Mesothelial cell of epicardium (in vitro differentiated cells): ENCODE data around the gene CPEB4. TPM values are rescaled to one million over a fixed set of nuclear protein-coding genes. Genes with fewer than 3 reads are reported as not detected.

Experiments used
- DNase-seq, 2 experiments: peaks; one replicate each; pipeline ENCODE4 v3.0.0; 2021; ENCODE audit warnings: low spot score in 2 of 2; ENCODE audit not compliant: unreplicated experiment in 2 of 2
- H3K27ac Mint-ChIP-seq: 2 replicates; pipeline ENCODE4 v1.8.0; 2021; ENCODE audit warnings: mixed read lengths
- H3K27me3 Mint-ChIP-seq: 2 replicates; pipeline ENCODE4 v1.8.0; 2021; ENCODE audit warnings: low read depth, mixed read lengths
- H3K36me3 Mint-ChIP-seq: 2 replicates; pipeline ENCODE4 v1.8.0; 2021; ENCODE audit warnings: mixed read lengths
- H3K4me1 Mint-ChIP-seq: 2 replicates; pipeline ENCODE4 v1.8.0; 2021; ENCODE audit warnings: mixed read lengths
- H3K4me3 Mint-ChIP-seq: 2 replicates; pipeline ENCODE4 v1.8.0; 2021; ENCODE audit warnings: mild to moderate bottlenecking, moderate library complexity, mixed read lengths
- H3K9me3 Mint-ChIP-seq: 2 replicates; pipeline ENCODE4 v1.8.0; 2021; ENCODE audit warnings: mixed read lengths
- total RNA-seq: library from RNA; stranded (reverse); gene quantifications from 3 replicates; pipeline ENCODE4 v1.2.1, GENCODE V29; 2021
- TF ChIP-seq, protein P1 (sequence below): fragments of 200-600 bp; sonication (generic); IDR thresholded peaks from one replicate; pipeline ENCODE4 v1.5.0; 2021; ENCODE audit warnings: antibody characterized with exemption; ENCODE audit not compliant: unreplicated experiment

CPEB4 gene
- total RNA-seq, 1 donor from 2014 or later = 15.3 TPM

DNA sequence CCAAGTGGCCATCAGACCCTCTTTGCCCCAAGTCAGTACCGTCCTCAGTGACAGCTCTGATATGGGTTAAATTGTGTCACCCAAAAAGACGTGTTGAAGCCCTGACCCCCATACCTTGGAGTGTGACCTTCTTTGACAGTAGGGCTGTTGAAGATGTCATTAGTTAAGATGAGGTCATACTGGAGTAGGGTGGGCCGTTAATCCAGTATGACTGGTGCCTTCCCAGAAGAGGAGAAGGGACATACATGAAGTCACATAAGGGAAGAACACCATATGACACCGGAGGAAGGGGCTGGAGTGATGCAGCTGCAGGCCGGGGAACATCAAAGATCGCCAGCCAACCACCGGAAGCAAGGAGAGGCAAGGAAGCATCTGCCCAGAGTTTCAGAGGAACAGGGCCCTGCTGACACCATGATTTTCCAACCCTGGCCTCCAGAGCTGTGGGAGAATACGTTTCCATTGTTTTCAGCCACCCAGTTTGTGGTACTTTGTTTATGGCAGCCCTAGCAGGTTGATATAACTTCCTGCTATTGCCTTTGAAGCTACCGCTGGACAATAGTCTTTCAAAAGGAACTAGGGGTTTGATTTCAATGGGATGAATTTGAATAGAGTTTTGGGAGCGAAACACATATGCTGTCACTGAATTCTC lies 36.4 kb upstream of the CPEB4 start:
- Mint-ChIP-seq H3K27ac (no peak overlapping the region), H3K9me3 (peaks cover 11% of the 10 kb centered on the region), H3K4me1 (peaks cover 22% of the 10 kb centered on the region), H3K36me3 (no peaks in the 10 kb centered on the region), H3K27me3 (no peaks in the 10 kb centered on the region), H3K4me3 (no peak overlapping the region)
- DNase-seq = no peak
- TF ChIP-seq, protein P1, sequence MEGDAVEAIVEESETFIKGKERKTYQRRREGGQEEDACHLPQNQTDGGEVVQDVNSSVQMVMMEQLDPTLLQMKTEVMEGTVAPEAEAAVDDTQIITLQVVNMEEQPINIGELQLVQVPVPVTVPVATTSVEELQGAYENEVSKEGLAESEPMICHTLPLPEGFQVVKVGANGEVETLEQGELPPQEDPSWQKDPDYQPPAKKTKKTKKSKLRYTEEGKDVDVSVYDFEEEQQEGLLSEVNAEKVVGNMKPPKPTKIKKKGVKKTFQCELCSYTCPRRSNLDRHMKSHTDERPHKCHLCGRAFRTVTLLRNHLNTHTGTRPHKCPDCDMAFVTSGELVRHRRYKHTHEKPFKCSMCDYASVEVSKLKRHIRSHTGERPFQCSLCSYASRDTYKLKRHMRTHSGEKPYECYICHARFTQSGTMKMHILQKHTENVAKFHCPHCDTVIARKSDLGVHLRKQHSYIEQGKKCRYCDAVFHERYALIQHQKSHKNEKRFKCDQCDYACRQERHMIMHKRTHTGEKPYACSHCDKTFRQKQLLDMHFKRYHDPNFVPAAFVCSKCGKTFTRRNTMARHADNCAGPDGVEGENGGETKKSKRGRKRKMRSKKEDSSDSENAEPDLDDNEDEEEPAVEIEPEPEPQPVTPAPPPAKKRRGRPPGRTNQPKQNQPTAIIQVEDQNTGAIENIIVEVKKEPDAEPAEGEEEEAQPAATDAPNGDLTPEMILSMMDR = no peak

- no peak overlapping the region for H3K27ac Mint-ChIP-seq
- no peaks in the 10 kb centered on the region for H3K36me3 Mint-ChIP-seq
- no peak overlapping the region for H3K4me3 Mint-ChIP-seq
- H3K9me3 Mint-ChIP-seq = peaks cover 8% of the 10 kb centered on the region
- H3K4me1 Mint-ChIP-seq = peaks cover 25% of the 10 kb centered on the region
- DNase-seq = no peak
- no peaks in the 10 kb centered on the region for H3K27me3 Mint-ChIP-seq
- TF ChIP-seq, protein P1 = no peak
Observed at GRCh38 chr5:173852790-173853359, 35.3 kb upstream of the CPEB4 start.

GRCh38 chr5:173853370-173854131 lies 34.6 kb upstream of the CPEB4 start:
- H3K4me1 Mint-ChIP-seq = peaks cover 30% of the 10 kb centered on the region
- H3K36me3 Mint-ChIP-seq = no peaks in the 10 kb centered on the region
- no peak overlapping the region for H3K27ac Mint-ChIP-seq
- TF ChIP-seq, protein P1 = no peak
- no peak for DNase-seq
- no peak overlapping the region for H3K4me3 Mint-ChIP-seq
- no peaks in the 10 kb centered on the region for H3K27me3 Mint-ChIP-seq
- peaks cover 3% of the 10 kb centered on the region for H3K9me3 Mint-ChIP-seq

GRCh38 chr5:173855162-173855994 lies 32.8 kb upstream of the CPEB4 start:
- no peak overlapping the region for H3K27ac Mint-ChIP-seq
- TF ChIP-seq, protein P1 = no peak
- no peak for DNase-seq
- no peak overlapping the region for H3K4me3 Mint-ChIP-seq
- H3K27me3 Mint-ChIP-seq = no peaks in the 10 kb centered on the region
- peaks cover 47% of the 10 kb centered on the region for H3K4me1 Mint-ChIP-seq
- H3K9me3 Mint-ChIP-seq = no peaks in the 10 kb centered on the region
- H3K36me3 Mint-ChIP-seq = no peaks in the 10 kb centered on the region

- Mint-ChIP-seq H3K4me3 (no peak overlapping the region), H3K27me3 (no peaks in the 10 kb centered on the region), H3K36me3 (no peaks in the 10 kb centered on the region), H3K4me1 (peaks cover 47% of the 10 kb centered on the region), H3K27ac (no peak overlapping the region), H3K9me3 (no peaks in the 10 kb centered on the region)
- no peak for DNase-seq
- TF ChIP-seq, protein P1 = no peak
Observed at GRCh38 chr5:173855995-173856656, 32.0 kb upstream of the CPEB4 start.
